H1 (cell line): Measurements from ENCODE around the gene PRSS21. TPM values are rescaled to one million over a fixed set of nuclear protein-coding genes. Genes with fewer than 3 reads are reported as not detected.

Source experiments
- CTCF ChIA-PET: fragments of 300-600 bp; sonication (Branson Sonifier 250); formaldehyde crosslinking; loops from one replicate; lab custom pipeline; 2021; ENCODE audit not compliant: partially characterized antibody; lab: Charles Lee
- POLR2A ChIA-PET: fragments of 300-600 bp; sonication (Branson Sonifier 250); formaldehyde crosslinking; loops from one replicate; lab custom pipeline; 2021; ENCODE audit warnings: inconsistent platforms; ENCODE audit not compliant: partially characterized antibody; lab: Charles Lee
- DNase-seq, 2 experiments: peaks; one replicate each; pipeline versions ENCODE4 v3.0.0 to v3.0.0-alpha.2; 2010 to 2022; ENCODE audit warnings: low spot score in 2 of 2, low read depth in 1 of 2, mixed read lengths in 1 of 2
- FAIRE-seq: peaks from 2 replicates; lab custom pipeline; 2011; peaks lifted over from hg19 to GRCh38; lab: Jason Lieb, UNC
- H2AFZ ChIP-seq: 2 replicates; pipeline ENCODE4 v1.8.1; 2012; ENCODE audit warnings: low read length, inconsistent platforms
- H2AK5ac ChIP-seq: 2 replicates; pipeline ENCODE4 v1.6.1; 2013; ENCODE audit warnings: low read depth, low read length
- H2BK120ac ChIP-seq: replicated peaks from 2 replicates; pipeline ENCODE3; 2013; ENCODE audit warnings: low read depth, low read length, inconsistent platforms
- H2BK12ac ChIP-seq: 2 replicates; pipeline ENCODE4 v1.6.1; 2013; ENCODE audit warnings: low read depth, low read length
- H2BK15ac ChIP-seq: 2 replicates; pipeline ENCODE4 v1.6.1; 2013; ENCODE audit warnings: low read length
- H2BK20ac ChIP-seq: 2 replicates; pipeline ENCODE4 v1.6.1; 2013; ENCODE audit warnings: low read length
- H2BK5ac ChIP-seq: 2 replicates; pipeline ENCODE4 v1.6.1; 2013; ENCODE audit warnings: low read depth, low read length
- H3K14ac ChIP-seq: 2 replicates; pipeline ENCODE4 v1.6.1; 2013; ENCODE audit warnings: inconsistent platforms; ENCODE audit not compliant: insufficient read length
- H3K18ac ChIP-seq: 2 replicates; pipeline ENCODE4 v1.6.1; 2013; ENCODE audit warnings: low read length; ENCODE audit errors: extremely low read depth
- H3K23ac ChIP-seq: 2 replicates; pipeline ENCODE4 v1.6.1; 2013; ENCODE audit warnings: inconsistent platforms; ENCODE audit not compliant: insufficient read length
- H3K23me2 ChIP-seq: 2 replicates; pipeline ENCODE4 v1.6.1; 2013; ENCODE audit warnings: low read depth, low read length
- H3K27ac ChIP-seq: 2 replicates; pipeline ENCODE4 v1.6.1; 2011; ENCODE audit warnings: low read depth, low read length, inconsistent platforms
- H3K27me3 ChIP-seq, 4 experiments: replicated peaks in 1 of 4; 1 replicate in 1 of 4; 2 replicates in 3 of 4; pipeline versions ENCODE4 v1.6.1 to v1.8.1; 2011 to 2013; ENCODE audit warnings: low read length in 3 of 4, mild to moderate bottlenecking in 3 of 4, inconsistent platforms in 2 of 4, mixed read lengths in 2 of 4, moderate library complexity in 1 of 4; ENCODE audit not compliant: control insufficient read depth in 3 of 4, insufficient read depth in 3 of 4; ENCODE audit errors: extremely low read depth in 1 of 4
- H3K36me3 ChIP-seq, 4 experiments: 2 replicates each; pipeline versions ENCODE4 v1.6.1 to v1.8.1; 2011 to 2013; ENCODE audit warnings: mild to moderate bottlenecking in 4 of 4, low read length in 3 of 4, moderate library complexity in 2 of 4, control low read depth in 1 of 4, inconsistent platforms in 1 of 4; ENCODE audit not compliant: insufficient read depth in 4 of 4, control insufficient read depth in 2 of 4
- H3K4ac ChIP-seq: replicated peaks from 2 replicates; pipeline ENCODE3; 2013; ENCODE audit warnings: low read length, low read depth, mixed read lengths, inconsistent platforms; ENCODE audit not compliant: insufficient read length
- H3K4me1 ChIP-seq, 4 experiments: replicated peaks in 1 of 4; 1 replicate in 1 of 4; 2 replicates in 3 of 4; pipeline versions ENCODE4 v1.6.1 to v1.8.1; 2011 to 2013; ENCODE audit warnings: low read length in 3 of 4, inconsistent platforms in 2 of 4, mixed read lengths in 1 of 4; ENCODE audit not compliant: insufficient read depth in 4 of 4, control insufficient read depth in 3 of 4
- H3K4me2 ChIP-seq, 2 experiments: 2 replicates each; pipeline versions ENCODE4 v1.6.1 to v1.8.1; 2011 to 2013; ENCODE audit warnings: low read depth in 2 of 2, low read length in 2 of 2, control low read depth in 1 of 2, inconsistent platforms in 1 of 2, mild to moderate bottlenecking in 1 of 2; ENCODE audit not compliant: insufficient read depth in 1 of 2
- H3K4me3 ChIP-seq, 4 experiments: fragments of 200-600, 300-600 bp in 1 of 4; sonication (generic), shearing (Covaris generic), sonication (Bioruptor Twin) in 1 of 4; 2 replicates each; pipeline versions ENCODE4 v1.5.1 to v1.8.1; 2011 to 2016; ENCODE audit warnings: low read length in 4 of 4, low read depth in 3 of 4, control low read depth in 2 of 4, inconsistent platforms in 2 of 4, mild to moderate bottlenecking in 2 of 4, mixed read lengths in 1 of 4, moderate library complexity in 1 of 4; ENCODE audit not compliant: insufficient read depth in 2 of 4; ENCODE audit errors: extremely low read depth in 1 of 4
- H3K56ac ChIP-seq: replicated peaks from 2 replicates; pipeline ENCODE3; 2013; ENCODE audit warnings: low read depth, mild to moderate bottlenecking, mixed read lengths, low read length, inconsistent platforms; ENCODE audit not compliant: insufficient read length
- H3K79me1 ChIP-seq: 2 replicates; pipeline ENCODE4 v1.6.1; 2013; ENCODE audit warnings: low read depth, low read length, control low read depth
- H3K79me2 ChIP-seq, 2 experiments: 2 replicates each; pipeline versions ENCODE4 v1.6.1 to v1.8.1; 2012 to 2013; ENCODE audit warnings: low read length in 2 of 2, mild to moderate bottlenecking in 2 of 2, inconsistent platforms in 1 of 2; ENCODE audit not compliant: insufficient read depth in 2 of 2, control insufficient read depth in 1 of 2
- H3K9ac ChIP-seq, 4 experiments: replicated peaks in 1 of 4; 1 replicate in 1 of 4; 2 replicates in 3 of 4; pipeline versions ENCODE4 v1.6.1 to v1.8.1; 2011 to 2013; ENCODE audit warnings: low read depth in 3 of 4, low read length in 3 of 4, control low read depth in 2 of 4, mild to moderate bottlenecking in 2 of 4, moderate library complexity in 2 of 4, inconsistent platforms in 1 of 4; ENCODE audit errors: extremely low read depth in 1 of 4
- H3K9me3 ChIP-seq, 2 experiments: 2 replicates each; pipeline versions ENCODE4 v1.6.1 to v1.8.1; 2012 to 2013; ENCODE audit warnings: mild to moderate bottlenecking in 2 of 2, moderate library complexity in 2 of 2, control low read depth in 1 of 2, inconsistent platforms in 1 of 2, low read depth in 1 of 2, low read length in 1 of 2, mixed read lengths in 1 of 2; ENCODE audit not compliant: insufficient read depth in 2 of 2
- H4K20me1 ChIP-seq, 2 experiments: replicated peaks in 1 of 2; 2 replicates each; pipeline versions ENCODE3 to v1.8.1; 2011 to 2013; ENCODE audit warnings: inconsistent platforms in 2 of 2, low read length in 2 of 2, mild to moderate bottlenecking in 1 of 2; ENCODE audit not compliant: insufficient read depth in 2 of 2, control insufficient read depth in 1 of 2
- H4K5ac ChIP-seq: 2 replicates; pipeline ENCODE4 v1.6.1; 2013; ENCODE audit warnings: low read length, low read depth, mixed read lengths, inconsistent platforms; ENCODE audit not compliant: insufficient read length
- H4K8ac ChIP-seq: 2 replicates; pipeline ENCODE4 v1.8.0; 2013; ENCODE audit warnings: mild to moderate bottlenecking, moderate library complexity, low read length, inconsistent platforms; ENCODE audit not compliant: insufficient read depth; ENCODE audit errors: extremely low read depth
- H4K91ac ChIP-seq: replicated peaks from 2 replicates; pipeline ENCODE3; 2013; ENCODE audit warnings: low read length, mixed read lengths, inconsistent platforms; ENCODE audit not compliant: insufficient read length
- CREB1 ChIP-seq: IDR thresholded peaks from 2 replicates; pipeline ENCODE4 v1.6.1; 2012; ENCODE audit warnings: inconsistent platforms
- CTCF ChIP-seq, 3 experiments: IDR thresholded peaks; 1 replicate in 2 of 3; 2 replicates in 1 of 3; pipeline versions ENCODE4 v1.5.1 to v1.6.1; 2011; ENCODE audit warnings: low read length in 3 of 3, mild to moderate bottlenecking in 3 of 3, inconsistent platforms in 2 of 3, low read depth in 1 of 3, moderate library complexity in 1 of 3; ENCODE audit not compliant: insufficient read depth in 1 of 3; ENCODE audit errors: control extremely low read depth in 1 of 3
- MAX ChIP-seq: IDR thresholded peaks from 2 replicates; pipeline ENCODE4 v1.6.1; 2012; ENCODE audit warnings: inconsistent platforms
- POLR2A ChIP-seq, 2 experiments: IDR thresholded peaks; 1 replicate in 1 of 2; 2 replicates in 1 of 2; pipeline ENCODE4 v1.6.1; 2011; ENCODE audit warnings: low read depth in 2 of 2, low read length in 2 of 2, mild to moderate bottlenecking in 2 of 2; ENCODE audit errors: control extremely low read depth in 1 of 2
- RAD21 ChIP-seq, 2 experiments: IDR thresholded peaks in 1 of 2; conservative IDR thresholded peaks in 1 of 2; 2 replicates each; pipeline ENCODE4 v1.6.1; 2011; ENCODE audit warnings: low read depth in 2 of 2, low read length in 2 of 2, improper control_type of control experiment in 1 of 2, inconsistent platforms in 1 of 2, mild to moderate bottlenecking in 1 of 2, moderate library complexity in 1 of 2
- SIRT6 ChIP-seq: IDR thresholded peaks from one replicate; pipeline ENCODE4 v1.7.1; 2012; ENCODE audit warnings: low read length, inconsistent platforms
- SUZ12 ChIP-seq: fragments of 200-600 bp; sonication (generic); IDR thresholded peaks from 2 replicates; pipeline ENCODE4 v1.6.1; 2012; ENCODE audit warnings: mild to moderate bottlenecking, inconsistent platforms, low read length, moderate library complexity, mixed read lengths
- TBP ChIP-seq: IDR thresholded peaks from 2 replicates; pipeline ENCODE4 v1.6.1; 2011; ENCODE audit warnings: low read depth, low read length, improper control_type of control experiment
- WGBS, 2 experiments: shearing (Covaris generic) in 1 of 2; methylation state at CpG; one replicate each; pipeline versions ENCODE4 v1.1.6 to v1.1.7; 2013 to 2015; ENCODE audit warnings: low lambda C conversion rate in 2 of 2, mixed read lengths in 2 of 2, inconsistent platforms in 1 of 2, low coverage in 1 of 2, missing lambda C conversion rate in 1 of 2; ENCODE audit not compliant: insufficient replicate concordance in 2 of 2, insufficient coverage in 1 of 2, insufficient read length in 1 of 2; ENCODE audit errors: extremely low coverage in 1 of 2, missing lambda C conversion rate in 1 of 2; 5-methylcytosine and 5-hydroxymethylcytosine counted together
- polyA plus RNA-seq, 7 experiments: library from polyadenylated mRNA; depleted of rRNA in 3 of 7; stranded (reverse) in 5 of 7; unstranded in 2 of 7; fragments of >200 nt in 5 of 7; fragments of 200-250 nt in 2 of 7; gene quantifications; 1 replicate in 5 of 7; 2 replicates in 1 of 7; 4 replicates in 1 of 7; pipeline versions ENCODE4 v1.2.1 to v1.2.3, GENCODE V29; 2011 to 2013; ENCODE audit warnings: missing spikeins in 2 of 7, mixed read lengths in 2 of 7
- total RNA-seq: library from RNA; stranded (reverse); fragmentation: NEBNext Ultra II Directional; extraction: Animal tissue kit (Norgen Biotek cat#: 25700); gene quantifications from 2 replicates; pipeline ENCODE4 v1.2.1, GENCODE V29; 2021

Gene PRSS21
- total and polyA plus RNA-seq, 2 of the 8 experiments (the other 6 are each of a cell fraction or from before 2014, with no cell fraction given), result 0.76 to 1.0 TPM

- Histone ChIP-seq H3K9me3 (no peaks in the 10 kb centered on the region; a peak in 1 of 4 replicates), H2AFZ (no peak overlapping the region), H3K4ac (no peak overlapping the region), H3K9ac (no peak overlapping the region), H3K4me3 (no peak overlapping the region), H3K56ac (no peak overlapping the region), H3K27ac (0 out of 2 replicates have a peak overlapping the region, but pooled peaks have one; percentile 16), H4K5ac (no peak overlapping the region), H3K27me3 (no peaks in the 10 kb centered on the region), H3K79me1 (peaks cover 7% of the 10 kb centered on the region), H3K4me2 (no peak overlapping the region), H2BK20ac (no peak overlapping the region), H4K91ac (no peak overlapping the region), H2AK5ac (no peak overlapping the region), H2BK12ac (no peak overlapping the region), H3K79me2 (peaks cover 3 to 48% of the 10 kb centered on the region in 2 experiments; a peak in 2 of 4 replicates), H3K18ac (no peak overlapping the region), H3K23me2 (no peaks in the 10 kb centered on the region), H2BK15ac (no peak overlapping the region), H4K8ac (no peak overlapping the region), H2BK120ac (no peak overlapping the region), H2BK5ac (peak overlapping the region; percentile 55; the same call in 1 of the 2 replicates), H3K23ac (no peak overlapping the region), H3K4me1 (peaks cover 0 to 3% (median under 1%) of the 10 kb centered on the region in 4 experiments; a peak in 3 of 7 replicates), H3K36me3 (peaks cover 59 to 91% (median 74%) of the 10 kb centered on the region in 4 experiments), H3K14ac (no peak overlapping the region), H4K20me1 (peaks cover 34 to 52% of the 10 kb centered on the region in 2 experiments)
- DNase-seq (no peak), FAIRE-seq (no peak)
- ChIA-PET CTCF (interaction anchor here (0.9 to 2.0 kb wide), 4 partner anchors 12 to 98 kb away, joined by 3 to 6 read pairs (median 3); no protein-coding TSS in a partner anchor), POLR2A (interaction anchor here (0.9 to 6.9 kb wide), 9 partner anchors 8 to 42 kb away, joined by 3 to 140 read pairs (median 3); partner anchors contain the start of genes ELOB and SRRM2)
- 94% methylated on average over 31 of the region's 32 CpGs; no CpG with 5 or more reads in 1 of the 2 experiments for WGBS, 2 experiments
- TF ChIP-seq POLR2A (IDR thresholded peaks at IDR 0.05; ENCODE audit: control extremely low read depth in 1 of 2, low read depth in 2 of 2, low read length in 2 of 2) (peak in 1 of 2 experiments; percentile 66; a peak in 2 of 3 replicates), RAD21 (IDR thresholded peaks at IDR 0.05 in 1 of 2, conservative IDR thresholded peaks at IDR 0.05 in 1 of 2; ENCODE audit: low read depth in 2 of 2, low read length in 2 of 2) (no peak; a peak in 1 of 4 replicates), CTCF (IDR thresholded peaks at IDR 0.05; ENCODE audit: control extremely low read depth in 1 of 3, insufficient read depth in 1 of 3, low read depth in 1 of 3, low read length in 3 of 3) (peak; percentile 15 to 34 (median 22)), MAX (no peak), SIRT6 (no peak), SUZ12 (no peak), TBP (no peak), CREB1 (no peak)
Observed at GRCh38 chr16:2770057-2770951, 46.7 kb upstream of the PRSS21 start.
